K562 (cell line): Measurements from ENCODE around the gene PIH1D1. TPM values are rescaled to one million over a fixed set of nuclear protein-coding genes. Genes with fewer than 3 reads are reported as not detected.

Experiments
- ARID1B ChIP-seq: fragments of 450-650 bp; IDR thresholded peaks from 2 replicates; pipeline ENCODE4 v1.6.1; 2016; ENCODE audit warnings: antibody characterized with exemption, mild to moderate bottlenecking, inconsistent platforms
- GABPB1 ChIP-seq: sonication (generic); formaldehyde crosslinking; IDR thresholded peaks from 2 replicates; pipeline ENCODE4 v1.8.0; 2022; ENCODE audit warnings: mild to moderate bottlenecking, missing genetic modification reagents
- HMBOX1 ChIP-seq: sonication (generic); IDR thresholded peaks from 2 replicates; pipeline ENCODE4 v1.6.1; 2016
- LARP7 ChIP-seq: fragments of 450-650 bp; IDR thresholded peaks from 2 replicates; pipeline ENCODE4 v1.6.1; 2016
- MLLT1 ChIP-seq, 2 experiments: fragments of 450-650 bp; IDR thresholded peaks; 2 replicates each; pipeline ENCODE4 v1.6.1; 2016
- RBM39 ChIP-seq: fragments of 200-400 bp; formaldehyde crosslinking; optimal IDR thresholded peaks from 2 replicates; pipeline ENCODE3; 2018; ENCODE audit warnings: low read depth, low read length
- REST ChIP-seq, 2 experiments: fragments of 450-650 bp; formaldehyde crosslinking in 1 of 2; IDR thresholded peaks; 2 replicates each; pipeline versions ENCODE4 v1.4.0 to v1.6.1; 2014 to 2020; ENCODE audit warnings: mild to moderate bottlenecking in 2 of 2, borderline replicate concordance in 1 of 2, low read depth in 1 of 2
- SMC3 ChIP-seq: conservative IDR thresholded peaks from 2 replicates; pipeline ENCODE4 v1.6.1; 2011; ENCODE audit warnings: low read depth, low read length, improper control_type of control experiment; ENCODE audit not compliant: insufficient read depth
- USF1 ChIP-seq: sonication (generic); formaldehyde crosslinking; IDR thresholded peaks from 2 replicates; pipeline ENCODE4 v1.9.0; 2022; ENCODE audit warnings: mild to moderate bottlenecking, missing genetic modification reagents
- ZNF277 ChIP-seq: fragments of 250-450 bp; sonication (Bioruptor Pico); IDR thresholded peaks from 2 replicates; pipeline ENCODE4 v1.8.0; 2022; ENCODE audit warnings: inconsistent platforms, mild to moderate bottlenecking, moderate library complexity, borderline replicate concordance
- ZNF282 ChIP-seq: sonication (generic); formaldehyde crosslinking; IDR thresholded peaks from 2 replicates; pipeline ENCODE4 v1.8.1; 2023; ENCODE audit warnings: missing genetic modification reagents
- ZNF512 ChIP-seq: IDR thresholded peaks from 2 replicates; pipeline ENCODE4 v1.6.1; 2016; ENCODE audit warnings: missing genetic modification characterization, missing compliant biosample characterization
- polyA plus RNA-seq, 8 experiments: library from polyadenylated mRNA; depleted of rRNA in 4 of 8; stranded (reverse) in 5 of 8; unstranded in 3 of 8; fragments of >200 nt; fragmentation: Nextera tagmentation in 2 of 8; fragmentation: Illumina TruSeq in 1 of 8; extraction: Ambion mirVana in 2 of 8; extraction: Trizol in 1 of 8; gene quantifications; 2 replicates each; pipeline versions ENCODE4 v1.2.1 to v1.2.3, GENCODE V29; 2011 to 2014; ENCODE audit warnings: inconsistent platforms in 1 of 8, missing spikeins in 1 of 8
- total RNA-seq, 7 experiments: library from RNA; depleted of rRNA in 6 of 7; stranded (reverse); fragments of >200 nt in 6 of 7; fragmentation: Illumina TruSeq in 2 of 7; extraction: Trizol in 2 of 7; gene quantifications; 2 replicates each; pipeline versions ENCODE4 v1.2.1 to v1.2.3, GENCODE V29; 2011 to 2021; ENCODE audit warnings: low replicate concordance in 1 of 7

The PIH1D1 gene
- total and polyA plus RNA-seq, 9 of the 15 experiments (the other 6 are each of a cell fraction or from before 2014, with no cell fraction given): 26.5 to 224 (median 137) TPM

GRCh38 chr19:49497047-49497788 is 45.6 kb upstream of the PIH1D1 start (continued):
- TF ChIP-seq REST (IDR thresholded peaks at IDR 0.05; ENCODE audit: borderline replicate concordance) (no peak), REST (CRISPR knock-in tag; IDR thresholded peaks at IDR 0.05; ENCODE audit: low read depth) (no peak), GABPB1 (CRISPR knock-in tag) (peak; percentile 68; the same call in 1 of the 2 replicates), MLLT1 (IDR thresholded peaks at IDR 0.05) (no peak), USF1 (CRISPR knock-in tag) (peak; percentile 61; the same call in 1 of the 2 replicates), ZNF277 (CRISPR knock-in tag) (no peak), RBM39 (no peak), SMC3 (no peak), HMBOX1 (no peak), ARID1B (0 out of 2 replicates have a peak, but pooled peaks have one; percentile 9), ZNF512 (no peak), ZNF282 (CRISPR knock-in tag) (no peak), LARP7 (no peak)
